GM18519 (cell line): ENCODE results near the gene UBB.

ENCODE experiments used
- ATAC-seq: cut with Tn5 transposase; IDR thresholded peaks from one replicate; pipeline ENCODE4 v1.9.1; 2021; ENCODE audit warnings: mild to moderate bottlenecking, moderate library complexity; ENCODE audit not compliant: unreplicated experiment, low FRiP score

UBB gene

DNA sequence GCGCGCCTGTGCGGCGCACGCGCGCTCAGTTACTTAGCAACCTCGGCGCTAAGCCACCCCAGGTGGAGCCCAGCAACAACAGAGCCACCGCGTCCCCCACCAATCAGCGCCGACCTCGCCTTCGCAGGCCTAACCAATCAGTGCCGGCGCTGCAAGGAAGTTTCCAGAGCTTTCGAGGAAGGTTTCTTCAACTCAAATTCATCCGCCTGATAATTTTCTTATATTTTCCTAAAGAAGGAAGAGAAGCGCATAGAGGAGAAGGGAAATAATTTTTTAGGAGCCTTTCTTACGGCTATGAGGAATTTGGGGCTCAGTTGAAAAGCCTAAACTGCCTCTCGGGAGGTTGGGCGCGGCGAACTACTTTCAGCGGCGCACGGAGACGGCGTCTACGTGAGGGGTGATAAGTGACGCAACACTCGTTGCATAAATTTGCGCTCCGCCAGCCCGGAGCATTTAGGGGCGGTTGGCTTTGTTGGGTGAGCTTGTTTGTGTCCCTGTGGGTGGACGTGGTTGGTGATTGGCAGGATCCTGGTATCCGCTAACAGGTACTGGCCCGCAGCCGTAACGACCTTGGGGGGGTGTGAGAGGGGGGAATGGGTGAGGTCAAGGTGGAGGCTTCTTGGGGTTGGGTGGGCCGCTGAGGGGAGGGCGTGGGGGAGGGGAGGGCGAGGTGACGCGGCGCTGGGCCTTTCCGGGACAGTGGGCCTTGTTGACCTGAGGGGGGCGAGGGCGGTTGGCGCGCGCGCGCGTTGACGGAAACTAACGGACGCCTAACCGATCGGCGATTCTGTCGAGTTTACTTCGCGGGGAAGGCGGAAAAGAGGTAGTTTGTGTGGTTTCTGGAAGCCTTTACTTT lies at the start of gene UBB:
TSS of gene UBB (plus strand) at position 452 of the 856 bp plus-strand sequence. CDS start 817 bp downstream, outside the sequence.
- ATAC-seq, result peak; percentile 77

- no peak for ATAC-seq
These were observed 42.5 kb upstream of the UBB start for GRCh38 chr17:16338391-16338790.

DNA sequence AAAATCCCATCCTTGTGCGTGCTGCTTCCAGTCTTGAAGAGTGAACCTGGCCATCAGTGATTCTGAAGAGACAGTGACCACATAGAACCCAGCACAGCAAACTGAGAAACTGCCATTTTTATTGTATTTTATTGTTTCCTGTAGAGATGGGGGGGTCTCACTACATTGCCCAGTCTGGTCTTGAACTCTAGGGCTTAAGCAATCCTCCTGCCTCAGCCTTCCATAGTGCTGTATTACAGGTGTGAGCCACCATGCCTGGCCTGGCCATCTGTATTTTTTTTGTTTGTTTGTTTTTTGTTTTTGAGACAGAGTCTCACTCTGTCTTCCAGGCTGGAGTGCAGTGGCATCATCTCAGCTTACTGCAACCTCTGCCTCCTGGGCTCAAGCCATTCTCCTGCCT lies 41.5 kb upstream of the UBB start:
- no peak for ATAC-seq

- no peak for ATAC-seq
These were observed 40.9 kb upstream of the UBB start for GRCh38 chr17:16339959-16340358.

GRCh38 chr17:16342979-16343378 lies 37.9 kb upstream of the UBB start:
- no peak for ATAC-seq

- ATAC-seq, result no peak
These were observed 37.3 kb upstream of the UBB start for GRCh38 chr17:16343569-16343968.

GRCh38 chr17:16345565-16345964 lies 35.3 kb upstream of the UBB start:
- no peak for ATAC-seq

GRCh38 chr17:16346721-16347271 lies 34.1 kb upstream of the UBB start:
- no peak for ATAC-seq

- ATAC-seq, result no peak
These were observed 32.3 kb upstream of the UBB start for GRCh38 chr17:16348586-16348985.

- no peak for ATAC-seq
These were observed 31.5 kb upstream of the UBB start for GRCh38 chr17:16349431-16349830.

DNA sequence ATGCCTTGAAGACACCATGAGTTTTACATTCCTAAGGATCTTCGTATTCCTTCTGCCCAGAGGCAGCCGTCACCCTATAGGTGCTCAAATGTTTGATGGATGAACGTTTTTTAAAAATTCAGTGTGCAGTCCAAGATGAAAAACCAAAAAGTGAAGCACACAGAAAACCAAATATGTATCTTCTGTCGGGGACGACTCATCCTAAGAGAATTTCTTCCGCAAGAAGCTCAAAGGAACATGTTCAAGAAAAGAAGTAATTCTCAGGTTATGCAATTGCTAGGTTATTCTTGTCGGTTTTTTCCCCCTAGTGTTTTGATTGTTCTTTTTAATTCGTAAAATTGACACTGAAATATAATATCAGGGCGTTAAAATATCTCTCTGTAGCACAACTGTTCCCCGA lies 29.1 kb upstream of the UBB start:
- ATAC-seq, result no peak

GRCh38 chr17:16352303-16352666 lies 28.6 kb upstream of the UBB start:
- no peak for ATAC-seq

GRCh38 chr17:16352667-16353316 lies 28.1 kb upstream of the UBB start:
- ATAC-seq, result peak; percentile 35

DNA sequence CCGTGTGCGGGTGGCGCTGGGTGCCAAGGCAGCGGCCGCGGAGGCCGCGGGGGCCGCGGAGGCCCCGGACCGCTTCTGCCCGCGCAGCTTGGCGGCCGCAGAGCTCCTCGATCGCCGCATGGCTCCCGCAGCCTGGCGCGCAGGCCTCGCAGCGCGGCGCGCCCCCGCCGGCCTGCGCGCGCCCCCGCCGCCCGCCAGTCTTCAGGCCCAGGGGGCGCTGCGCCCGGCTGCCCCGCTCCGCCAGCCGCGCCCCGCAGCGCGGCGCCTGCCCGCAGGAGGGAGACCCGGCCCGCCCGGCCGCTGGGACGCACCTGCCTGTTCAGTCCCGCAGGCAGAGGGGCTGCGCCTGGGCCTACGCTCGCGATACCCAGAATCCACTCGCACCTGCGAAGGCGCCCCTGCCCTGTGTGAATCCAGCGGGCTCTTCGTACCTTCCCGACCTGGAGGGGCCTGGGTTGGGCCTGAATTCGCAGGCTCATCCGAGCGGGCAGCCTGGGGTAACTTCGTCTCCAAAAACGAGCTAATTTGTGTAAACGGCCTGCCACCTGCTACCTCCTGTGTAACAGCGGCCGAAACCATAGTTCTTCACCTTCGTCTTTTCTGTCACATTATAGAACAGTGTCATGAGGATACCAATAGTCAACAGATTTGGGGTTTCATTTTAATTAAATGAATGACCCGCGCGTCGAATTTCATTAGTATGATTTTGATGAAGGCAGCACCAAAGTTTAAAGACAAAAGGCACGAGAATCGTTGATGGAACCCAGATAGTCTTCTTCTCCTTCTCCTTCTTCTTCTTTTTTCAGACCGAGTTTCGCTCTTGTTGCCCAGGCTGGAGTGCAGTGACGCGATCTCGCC lies 27.3 kb upstream of the UBB start, which contains the start of gene CENPV:
TSS of gene CENPV (minus strand) at position 153 of the 858 bp plus-strand sequence. CDS start at position 120, 33 bp downstream.
- ATAC-seq, result peak; percentile 64

- no peak for ATAC-seq
These were observed 26.3 kb upstream of the UBB start for GRCh38 chr17:16354585-16354984.

DNA sequence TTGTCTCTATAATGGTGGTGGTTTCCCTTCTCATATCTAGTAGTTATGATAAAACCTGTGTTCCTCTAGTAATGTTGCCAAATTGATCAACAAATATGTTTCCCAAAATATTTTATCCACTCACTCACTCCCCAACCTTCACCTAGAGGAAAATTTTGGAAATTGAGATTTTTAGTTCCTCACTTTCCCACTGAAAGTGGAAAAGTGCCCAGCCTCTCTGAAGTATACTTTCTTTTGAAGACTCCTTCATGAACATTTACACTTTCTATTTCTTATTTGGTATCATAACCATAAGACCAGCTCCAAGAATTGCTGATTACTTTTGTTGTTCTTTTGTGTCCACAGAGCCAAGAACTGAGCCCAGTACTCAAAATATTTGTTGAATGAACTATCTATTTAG lies 22.5 kb upstream of the UBB start:
- no peak for ATAC-seq

- no peak for ATAC-seq
These were observed 19.0 kb upstream of the UBB start for GRCh38 chr17:16361874-16362273.

- peak; percentile 64 for ATAC-seq
These were observed 16.9 kb upstream of the UBB start for GRCh38 chr17:16363749-16364536.

GRCh38 chr17:16364625-16365024 lies 16.3 kb upstream of the UBB start:
- no peak for ATAC-seq

DNA sequence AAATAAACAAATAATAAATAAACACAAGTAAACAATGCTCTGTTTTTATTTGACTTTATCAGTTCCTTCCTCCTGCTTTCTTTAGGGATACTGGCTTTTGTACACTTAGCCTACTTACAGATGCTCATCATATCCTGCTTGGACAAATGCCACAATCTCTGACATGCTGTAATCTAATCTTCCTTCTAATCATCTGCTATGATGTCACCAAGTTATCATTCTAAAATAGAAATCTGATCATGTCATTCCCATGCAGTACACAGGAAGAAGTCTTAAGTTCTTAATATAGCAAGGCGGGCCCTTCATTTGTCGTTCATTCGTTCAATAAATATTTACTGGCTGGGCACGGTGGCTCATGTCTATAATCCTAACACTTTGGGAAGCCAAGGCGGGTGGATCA lies 9.1 kb upstream of the UBB start:
- no peak for ATAC-seq
